ENCODE data around the gene HINT1. TPM values are rescaled to one million over a fixed set of nuclear protein-coding genes. Genes with fewer than 3 reads are reported as not detected.

HINT1 gene
- total RNA-seq, 1 donor from 2014 or later, result 370 TPM

DNA sequence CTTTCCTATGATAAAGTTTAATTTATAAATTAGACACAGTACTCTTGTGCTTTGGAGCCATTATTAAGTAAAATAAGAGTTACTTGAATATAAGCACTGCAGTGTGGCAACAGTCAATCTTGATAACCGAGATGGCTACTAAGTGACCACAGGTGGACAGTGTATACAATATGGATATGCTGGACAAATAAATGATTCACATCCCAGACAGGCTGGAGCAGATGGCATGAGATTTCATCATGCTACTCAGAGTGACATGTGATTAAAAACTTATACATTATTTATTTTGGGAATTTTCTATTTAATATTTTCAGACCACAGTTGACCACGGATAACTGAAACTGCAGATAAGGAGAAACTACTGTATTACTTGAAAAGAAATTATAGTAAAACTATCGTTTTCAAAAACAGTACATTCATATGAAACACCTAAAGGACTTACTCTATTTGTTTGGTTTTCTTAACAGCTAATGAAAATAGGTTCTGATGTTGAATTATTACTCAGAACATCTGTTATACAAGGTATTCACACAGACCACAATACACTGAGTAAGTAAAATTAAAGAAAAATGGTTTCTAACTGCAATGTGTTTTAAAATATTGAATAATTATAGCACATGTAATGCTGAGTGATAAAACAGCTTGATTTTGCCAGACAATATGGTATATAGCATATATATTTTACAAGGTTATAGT is 21.7 kb upstream of the HINT1 start:
- H3K36me3 ChIP-seq (ENCODE audit: control insufficient read depth, insufficient read depth, low read length), result no peaks in the 10 kb centered on the region
- H3K27me3 ChIP-seq (ENCODE audit: control insufficient read depth, insufficient read depth, low read length), result no peaks in the 10 kb centered on the region
- DNase-seq (ENCODE audit: low read depth), result no peak
- no peak overlapping the region for H3K4me3 ChIP-seq (ENCODE audit: low read depth, low read length)
- TF ChIP-seq, protein P1, sequence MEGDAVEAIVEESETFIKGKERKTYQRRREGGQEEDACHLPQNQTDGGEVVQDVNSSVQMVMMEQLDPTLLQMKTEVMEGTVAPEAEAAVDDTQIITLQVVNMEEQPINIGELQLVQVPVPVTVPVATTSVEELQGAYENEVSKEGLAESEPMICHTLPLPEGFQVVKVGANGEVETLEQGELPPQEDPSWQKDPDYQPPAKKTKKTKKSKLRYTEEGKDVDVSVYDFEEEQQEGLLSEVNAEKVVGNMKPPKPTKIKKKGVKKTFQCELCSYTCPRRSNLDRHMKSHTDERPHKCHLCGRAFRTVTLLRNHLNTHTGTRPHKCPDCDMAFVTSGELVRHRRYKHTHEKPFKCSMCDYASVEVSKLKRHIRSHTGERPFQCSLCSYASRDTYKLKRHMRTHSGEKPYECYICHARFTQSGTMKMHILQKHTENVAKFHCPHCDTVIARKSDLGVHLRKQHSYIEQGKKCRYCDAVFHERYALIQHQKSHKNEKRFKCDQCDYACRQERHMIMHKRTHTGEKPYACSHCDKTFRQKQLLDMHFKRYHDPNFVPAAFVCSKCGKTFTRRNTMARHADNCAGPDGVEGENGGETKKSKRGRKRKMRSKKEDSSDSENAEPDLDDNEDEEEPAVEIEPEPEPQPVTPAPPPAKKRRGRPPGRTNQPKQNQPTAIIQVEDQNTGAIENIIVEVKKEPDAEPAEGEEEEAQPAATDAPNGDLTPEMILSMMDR (IDR thresholded peaks at IDR 0.05; ENCODE audit: insufficient read depth, low read length, poor library complexity, severe bottlenecking), result no peak

DNA sequence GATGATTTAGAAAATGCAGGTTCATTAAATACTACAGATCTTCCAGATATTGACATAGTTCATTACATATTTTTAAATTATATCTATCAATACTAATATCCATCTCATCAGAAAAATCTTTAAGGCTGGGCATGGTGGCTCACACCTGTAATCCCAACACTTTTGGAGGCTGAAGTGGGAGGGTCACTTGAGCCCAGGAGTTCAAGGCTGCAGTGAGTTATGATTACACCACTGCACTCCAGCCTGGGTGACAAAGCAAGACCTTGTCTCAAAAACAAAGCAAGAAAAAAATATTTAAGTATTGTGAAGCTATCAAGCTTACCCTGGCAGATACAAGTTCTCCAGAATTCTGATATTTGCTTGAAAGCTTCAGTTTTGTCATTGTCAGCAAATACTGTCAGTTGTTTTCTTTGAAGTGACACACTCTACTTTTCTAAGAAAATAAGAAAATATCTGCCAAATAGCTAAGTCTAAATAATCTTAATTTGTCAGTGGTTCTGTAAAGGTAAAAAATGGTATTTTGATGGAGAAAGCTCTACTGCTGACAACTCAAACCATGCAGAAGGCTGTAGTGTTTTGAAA is 20.6 kb upstream of the HINT1 start:
- TF ChIP-seq, protein P1 (IDR thresholded peaks at IDR 0.05; ENCODE audit: insufficient read depth, low read length, poor library complexity, severe bottlenecking), result no peak
- DNase-seq (ENCODE audit: low read depth), result no peak
- H3K27me3 ChIP-seq (ENCODE audit: control insufficient read depth, insufficient read depth, low read length), result no peaks in the 10 kb centered on the region

DNA sequence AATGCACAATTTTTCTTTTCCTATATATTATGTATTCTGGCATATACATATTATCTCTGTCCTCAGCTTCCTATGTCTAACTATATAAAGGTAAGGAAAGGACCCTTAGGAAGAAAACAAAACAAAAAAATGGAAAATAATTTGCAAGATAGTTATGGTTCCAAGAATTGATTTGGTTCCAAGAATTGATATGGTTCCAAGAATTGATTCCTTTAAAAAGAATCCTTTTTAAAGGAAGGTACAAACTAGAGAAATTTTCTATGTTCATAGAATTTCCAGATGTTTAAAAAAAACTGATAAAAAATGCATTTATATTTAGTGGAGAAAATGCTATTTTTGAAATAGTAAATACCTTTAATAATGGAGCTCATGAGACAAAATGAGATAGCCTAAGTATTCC is 17.8 kb upstream of the HINT1 start:
- no peak for DNase-seq (ENCODE audit: low read depth)
- TF ChIP-seq, protein P1 (IDR thresholded peaks at IDR 0.05; ENCODE audit: insufficient read depth, low read length, poor library complexity, severe bottlenecking), result no peak
- Histone ChIP-seq H3K4me3 (ENCODE audit: low read depth, low read length) (no peak overlapping the region), H3K36me3 (ENCODE audit: control insufficient read depth, insufficient read depth, low read length) (no peaks in the 10 kb centered on the region), H3K27me3 (ENCODE audit: control insufficient read depth, insufficient read depth, low read length) (no peaks in the 10 kb centered on the region)

More for the DNA sequence above, 20.6 kb upstream of the HINT1 start:
- no peak overlapping the region for H3K4me3 ChIP-seq (ENCODE audit: low read depth, low read length)
- H3K36me3 ChIP-seq (ENCODE audit: control insufficient read depth, insufficient read depth, low read length), result no peaks in the 10 kb centered on the region

DNA sequence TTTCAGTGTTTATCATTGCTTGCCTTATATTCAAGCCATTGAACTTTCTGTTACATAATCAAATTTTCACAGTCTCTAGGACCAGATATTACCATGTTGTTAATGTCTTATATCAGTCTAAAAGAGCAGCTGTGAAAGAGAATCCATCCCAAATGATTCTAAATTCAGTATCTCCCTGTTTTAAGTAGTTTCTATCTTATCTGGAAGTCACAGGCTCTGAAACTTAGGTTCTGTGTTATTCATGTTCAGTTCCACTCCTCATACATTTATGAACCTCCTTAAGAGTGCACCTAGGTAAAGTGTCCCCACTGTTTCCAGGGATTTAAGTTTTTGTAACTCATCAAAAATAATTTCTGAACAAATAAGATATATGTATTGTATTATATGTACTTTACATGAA is 15.4 kb upstream of the HINT1 start:
- no peak overlapping the region for H3K4me3 ChIP-seq (ENCODE audit: low read depth, low read length)
- TF ChIP-seq, protein P1 (IDR thresholded peaks at IDR 0.05; ENCODE audit: insufficient read depth, low read length, poor library complexity, severe bottlenecking), result no peak
- no peaks in the 10 kb centered on the region for H3K36me3 ChIP-seq (ENCODE audit: control insufficient read depth, insufficient read depth, low read length)
- no peaks in the 10 kb centered on the region for H3K27me3 ChIP-seq (ENCODE audit: control insufficient read depth, insufficient read depth, low read length)
- DNase-seq (ENCODE audit: low read depth), result no peak

DNA sequence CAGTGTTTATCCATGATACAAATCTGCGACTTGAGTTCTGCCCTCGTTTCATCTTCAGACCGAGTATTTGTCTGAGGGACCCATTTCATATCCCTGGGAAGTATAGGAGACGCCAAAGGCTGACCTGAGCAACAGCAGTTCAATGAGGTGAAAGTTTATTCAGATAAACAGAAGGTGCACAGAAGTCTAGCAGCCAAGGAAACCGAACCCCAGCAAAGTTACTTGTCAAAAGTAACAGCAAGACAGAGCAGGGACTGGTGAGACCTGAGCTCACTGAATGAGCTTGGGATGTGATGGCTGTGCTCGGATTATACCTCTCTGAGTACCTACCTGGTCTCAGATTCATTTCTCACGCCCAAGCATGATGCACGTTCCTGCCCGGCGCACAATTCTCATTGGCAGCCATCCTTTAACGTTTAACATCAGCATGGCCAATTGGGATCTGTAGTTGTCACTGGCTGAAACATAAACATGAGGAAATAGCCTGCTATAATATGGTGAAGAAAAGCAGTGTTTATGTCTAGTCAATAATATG is 6.3 kb upstream of the HINT1 start:
- Histone ChIP-seq H3K4me3 (ENCODE audit: low read depth, low read length) (peak overlapping the region; percentile 73), H3K36me3 (ENCODE audit: control insufficient read depth, insufficient read depth, low read length) (no peaks in the 10 kb centered on the region), H3K27me3 (ENCODE audit: control insufficient read depth, insufficient read depth, low read length) (no peaks in the 10 kb centered on the region)
- TF ChIP-seq, protein P1 (IDR thresholded peaks at IDR 0.05; ENCODE audit: insufficient read depth, low read length, poor library complexity, severe bottlenecking), result no peak
- no peak for DNase-seq (ENCODE audit: low read depth)

Data from kidney epithelial cell (primary cell).